D721Med (cell line): ENCODE results near the gene UNC13B.

Experiments
- DNase-seq: peaks from one replicate; pipeline ENCODE4 v3.0.0; 2011; ENCODE audit warnings: low spot score; ENCODE audit not compliant: insufficient read length
- FAIRE-seq: peaks from 2 replicates; lab custom pipeline; 2011; peaks lifted over from hg19 to GRCh38; lab: Jason Lieb, UNC
- CTCF ChIP-seq: IDR thresholded peaks from 2 replicates; pipeline ENCODE4 v1.5.1; 2012; ENCODE audit warnings: mild to moderate bottlenecking, control low read depth; ENCODE audit not compliant: insufficient read depth; ENCODE audit errors: missing control alignments

The UNC13B gene

GRCh38 chr9:35211854-35212253 is 50.0 kb downstream of the UNC13B start:
- DNase-seq (no peak), FAIRE-seq (no peak)
- no peak for TF ChIP-seq CTCF

- DNase-seq (no peak), FAIRE-seq (no peak)
- TF ChIP-seq CTCF = no peak
These were observed 59.0 kb downstream of the UNC13B start for GRCh38 chr9:35220659-35221338.

- no peak for TF ChIP-seq CTCF
- FAIRE-seq = no peak
- DNase-seq = no peak
These were observed 63.9 kb downstream of the UNC13B start for GRCh38 chr9:35225677-35226076.

- no peak for TF ChIP-seq CTCF
- no peak for DNase-seq
- FAIRE-seq = no peak
These were observed 64.8 kb downstream of the UNC13B start for GRCh38 chr9:35226651-35227050.

GRCh38 chr9:35227284-35227683 is 65.5 kb downstream of the UNC13B start:
- TF ChIP-seq CTCF = no peak
- FAIRE-seq = no peak
- DNase-seq = no peak

- FAIRE-seq = no peak
- TF ChIP-seq CTCF = no peak
- no peak for DNase-seq
These were observed 67.4 kb downstream of the UNC13B start for GRCh38 chr9:35229066-35229778.

GRCh38 chr9:35229779-35230143 is 68.0 kb downstream of the UNC13B start:
- FAIRE-seq (no peak), DNase-seq (no peak)
- no peak for TF ChIP-seq CTCF
